ENCODE data around the gene ERBB3. TPM values are rescaled to one million over a fixed set of nuclear protein-coding genes. Genes with fewer than 3 reads are reported as not detected.

The ERBB3 gene
- total RNA-seq (2022; extraction: Qiagen RNA extraction), result 1.2 to 2.1 TPM (median 1.9 TPM) in 5 replicates

GRCh38 chr12:56079723-56080555, at the start of gene ERBB3:
Gene ERBB3, plus strand, starts transcription at chr12:56080165. Its CDS starts 136 bp downstream, at chr12:56080301.

DNA sequence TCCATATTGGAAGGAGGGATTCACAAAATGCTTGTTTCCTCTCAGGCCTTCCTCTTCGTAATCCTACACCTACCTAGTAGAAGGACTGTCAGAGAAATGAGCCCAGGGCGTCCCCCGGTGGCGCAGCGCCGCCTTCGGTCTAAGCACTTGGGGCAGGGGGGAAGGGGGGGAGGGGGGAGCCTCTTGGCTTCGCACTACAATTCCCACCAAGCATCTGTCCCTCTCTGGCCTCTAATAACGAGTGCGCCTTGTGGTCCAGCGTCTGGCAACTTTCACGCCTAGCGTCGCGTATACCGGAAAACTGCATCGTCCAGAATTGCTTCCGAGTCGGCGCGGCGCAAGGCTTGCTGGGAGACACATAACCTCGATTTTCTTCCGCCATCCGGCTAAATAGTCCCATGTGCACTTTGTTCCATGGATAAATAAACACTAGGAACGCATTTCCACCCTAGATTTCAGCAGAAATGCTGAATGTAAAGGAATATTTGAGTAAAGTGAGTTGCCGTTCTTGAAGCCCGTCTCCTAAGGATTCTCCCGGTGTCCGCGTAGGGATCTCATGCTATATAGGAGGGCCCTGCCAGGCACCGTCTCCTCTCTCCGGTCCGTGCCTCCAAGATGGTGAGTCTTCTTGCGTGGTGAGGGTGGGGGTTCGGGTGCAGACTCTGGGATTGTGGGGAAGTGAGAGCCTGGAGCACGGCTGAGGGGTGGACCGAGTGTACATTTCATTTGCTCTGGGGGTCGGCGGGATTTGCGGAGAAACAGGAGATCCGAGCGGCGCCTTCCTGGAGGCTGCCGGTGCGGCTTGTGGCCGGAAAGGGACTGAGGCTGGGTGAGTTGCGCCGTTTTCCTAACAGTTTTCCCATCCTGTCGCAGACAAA, 38.2 kb upstream of the ERBB3 start, which contains the start of gene RPS26:
Gene RPS26 (plus strand): TSS at position 367 of the 878 bp plus-strand sequence. CDS start 249 bp downstream, at position 616.

DNA sequence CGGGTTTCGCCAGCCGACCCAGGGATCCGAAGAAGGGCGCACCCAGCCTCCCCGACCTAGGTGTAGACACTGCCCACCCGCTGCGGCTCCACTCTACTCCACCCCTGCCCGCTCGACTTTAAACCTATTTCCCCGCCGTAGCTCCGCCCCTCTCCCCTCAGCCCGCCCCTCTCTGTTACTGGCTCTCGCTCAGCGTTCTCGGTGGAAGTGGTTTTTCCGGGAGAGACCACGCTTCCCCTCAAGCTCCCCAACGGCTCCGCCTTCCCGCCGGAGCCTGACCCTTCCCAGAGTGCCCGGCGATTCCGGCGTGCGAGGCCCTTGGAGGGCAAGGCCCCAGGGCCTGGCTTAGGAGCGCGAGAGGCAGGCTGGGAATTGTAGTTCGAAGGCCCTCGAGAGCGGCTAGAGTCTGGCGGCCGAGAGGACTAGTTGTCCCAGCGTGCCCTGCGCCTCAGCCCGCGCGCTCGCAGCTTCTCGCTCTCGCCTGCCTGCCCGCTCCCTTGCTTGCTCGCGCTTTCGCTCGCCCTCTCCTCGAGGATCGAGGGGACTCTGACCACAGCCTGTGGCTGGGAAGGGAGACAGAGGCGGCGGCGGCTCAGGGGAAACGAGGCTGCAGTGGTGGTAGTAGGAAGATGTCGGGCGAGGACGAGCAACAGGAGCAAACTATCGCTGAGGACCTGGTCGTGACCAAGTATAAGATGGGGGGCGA, 24.3 kb downstream of the ERBB3 start, which contains the start of gene PA2G4:
Gene PA2G4 (plus strand): TSS at position 451 of the 706 bp plus-strand sequence. CDS start 179 bp downstream, at position 630.

GRCh38 chr12:56116267-56117081, 36.5 kb downstream of the ERBB3 start, which contains the start of gene RPL41:
Gene RPL41, plus strand, starts transcription at chr12:56116633.

GRCh38 chr12:56117778-56118687, 38.1 kb downstream of the ERBB3 start, which contains the start of gene ZC3H10:
Gene ZC3H10, plus strand, starts transcription at chr12:56118266. Its CDS starts 2,297 bp downstream, at chr12:56120563.

DNA sequence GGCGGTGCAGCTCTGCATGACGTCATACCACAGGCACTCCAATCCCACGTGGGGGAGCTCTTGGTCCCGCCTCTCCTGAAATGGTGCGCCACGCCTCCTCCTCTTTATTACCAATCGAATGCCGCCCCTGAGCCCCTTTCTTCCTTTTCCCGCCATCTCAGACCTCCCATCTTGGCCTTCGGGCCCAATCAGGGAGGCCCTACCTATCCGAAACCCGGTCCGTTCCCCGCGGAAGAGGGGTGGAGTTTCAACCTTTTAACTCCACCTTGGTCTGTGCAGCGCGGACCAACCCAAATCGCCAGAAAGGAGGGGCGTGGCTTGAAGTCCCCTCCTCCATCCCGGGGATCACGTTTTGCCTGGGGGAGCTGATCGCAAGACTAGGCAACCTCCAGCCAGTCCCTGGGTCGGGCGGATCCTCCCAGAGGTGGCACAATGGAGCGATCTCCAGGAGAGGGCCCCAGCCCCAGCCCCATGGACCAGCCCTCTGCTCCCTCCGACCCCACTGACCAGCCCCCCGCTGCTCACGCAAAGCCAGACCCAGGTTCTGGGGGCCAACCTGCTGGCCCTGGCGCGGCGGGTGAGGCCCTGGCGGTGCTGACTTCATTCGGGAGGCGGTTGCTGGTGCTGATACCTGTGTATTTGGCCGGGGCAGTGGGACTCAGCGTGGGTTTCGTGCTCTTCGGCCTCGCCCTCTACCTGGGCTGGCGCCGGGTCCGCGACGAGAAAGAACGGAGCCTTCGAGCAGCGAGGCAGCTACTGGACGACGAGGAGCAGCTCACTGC, 48.1 kb downstream of the ERBB3 start, which contains the start of gene ESYT1:
Gene ESYT1 (plus strand): TSS at position 380 of the 782 bp plus-strand sequence. CDS start 53 bp downstream, at position 433.

GRCh38 chr12:56152132-56152755, 72.3 kb downstream of the ERBB3 start, which contains the start of gene MYL6B:
Gene MYL6B, plus strand, starts transcription at chr12:56152587. Its CDS starts 1,332 bp downstream, at chr12:56153919.

Other genes with a start within 250 kb of the ERBB3 start
- 0.27 to 0.79 TPM (median 0.42 TPM) in 5 replicates for gene MMP19, start 237.2 kb upstream of the ERBB3 start, total RNA-seq (2022; extraction: Qiagen RNA extraction)
- 38.9 to 43.6 TPM (median 42.0 TPM) in 5 replicates for gene PYM1, start 152.3 kb upstream of the ERBB3 start, total RNA-seq (2022; extraction: Qiagen RNA extraction)
- 15.1 to 23.2 TPM (median 21.5 TPM) in 5 replicates for gene DGKA, start 149.0 kb upstream of the ERBB3 start, total RNA-seq (2022; extraction: Qiagen RNA extraction)
- gene PMEL, start 114.1 kb upstream of the ERBB3 start, total RNA-seq (2022; extraction: Qiagen RNA extraction), result 1.1 to 1.5 TPM (median 1.1 TPM) in 5 replicates
- 46.7 to 61.3 TPM (median 54.7 TPM) in 5 replicates for gene CDK2, start 113.3 kb upstream of the ERBB3 start, total RNA-seq (2022; extraction: Qiagen RNA extraction)
- 26.2 to 32.9 TPM (median 31.6 TPM) in 5 replicates for gene RAB5B, start 106.1 kb upstream of the ERBB3 start, total RNA-seq (2022; extraction: Qiagen RNA extraction)
- 7.4 to 10.1 TPM (median 9.1 TPM) in 5 replicates for gene SUOX, start 82.9 kb upstream of the ERBB3 start, total RNA-seq (2022; extraction: Qiagen RNA extraction)
- 2.0 to 3.0 TPM (median 2.8 TPM) in 5 replicates for gene IKZF4, start 59.1 kb upstream of the ERBB3 start, total RNA-seq (2022; extraction: Qiagen RNA extraction)
- 669 to 784 TPM (median 751 TPM) in 5 replicates for gene RPS26, start 38.2 kb upstream of the ERBB3 start, total RNA-seq (2022; extraction: Qiagen RNA extraction)
- gene PA2G4, start 24.4 kb downstream of the ERBB3 start, total RNA-seq (2022; extraction: Qiagen RNA extraction), result 278 to 323 TPM (median 296 TPM) in 5 replicates
- 5,582 to 6,195 TPM (median 5,751 TPM) in 5 replicates for gene RPL41, start 36.5 kb downstream of the ERBB3 start, total RNA-seq (2022; extraction: Qiagen RNA extraction)
- 2.3 to 4.3 TPM (median 3.8 TPM) in 5 replicates for gene ZC3H10, start 38.1 kb downstream of the ERBB3 start, total RNA-seq (2022; extraction: Qiagen RNA extraction)
- 64.8 to 72.3 TPM (median 67.4 TPM) in 5 replicates for gene ESYT1, start 48.1 kb downstream of the ERBB3 start, total RNA-seq (2022; extraction: Qiagen RNA extraction)
- gene MYL6B, start 72.4 kb downstream of the ERBB3 start, total RNA-seq (2022; extraction: Qiagen RNA extraction), result 78.6 to 81.2 TPM (median 79.0 TPM) in 5 replicates
- gene MYL6, start 78.2 kb downstream of the ERBB3 start, total RNA-seq (2022; extraction: Qiagen RNA extraction), result 2,090 to 3,072 TPM (median 2,247 TPM) in 5 replicates
- gene SMARCC2, start 109.3 kb downstream of the ERBB3 start, total RNA-seq (2022; extraction: Qiagen RNA extraction), result 27.6 to 36.1 TPM (median 33.0 TPM) in 5 replicates
- gene RNF41, start 141.8 kb downstream of the ERBB3 start, total RNA-seq (2022; extraction: Qiagen RNA extraction), result 21.8 to 27.4 TPM (median 25.1 TPM) in 5 replicates
- 56.6 to 61.3 TPM (median 57.8 TPM) in 5 replicates for gene NABP2, start 144.2 kb downstream of the ERBB3 start, total RNA-seq (2022; extraction: Qiagen RNA extraction)
- gene SLC39A5, start 149.9 kb downstream of the ERBB3 start, total RNA-seq (2022; extraction: Qiagen RNA extraction), result not detected in 5 replicates
- gene ANKRD52, start 178.2 kb downstream of the ERBB3 start, total RNA-seq (2022; extraction: Qiagen RNA extraction), result 33.6 to 47.3 TPM (median 45.6 TPM) in 5 replicates
- 15.2 to 17.4 TPM (median 16.5 TPM) in 5 replicates for gene COQ10A, start 186.8 kb downstream of the ERBB3 start, total RNA-seq (2022; extraction: Qiagen RNA extraction)
- 145 to 174 TPM (median 156 TPM) in 5 replicates for gene CS, start 220.2 kb downstream of the ERBB3 start, total RNA-seq (2022; extraction: Qiagen RNA extraction)
- 120 to 149 TPM (median 142 TPM) in 5 replicates for gene CNPY2, start 235.8 kb downstream of the ERBB3 start, total RNA-seq (2022; extraction: Qiagen RNA extraction)